Uterus (tissue), 4 donors: ENCODE data around the gene CCDC91. TPM values are rescaled to one million over a fixed set of nuclear protein-coding genes. Genes with fewer than 3 reads are reported as not detected.
"Not testable (repeated sequence)": the region's sequence is repeated elsewhere in the genome, so short reads cannot be mapped to it uniquely, and the experiment has no call there.

Source experiments
- DNase-seq, 2 donors: peaks; one replicate each; pipeline ENCODE4 v3.0.0-alpha.2; 2019 to 2020
- H3K27ac ChIP-seq, 2 donors: fragments of 200-600 bp; sonication (generic); 1 replicate in 1 of 2; 2 replicates in 1 of 2; pipeline ENCODE4 v1.5.1; 2016 to 2018
- H3K27me3 ChIP-seq, 2 donors: fragments of 200-600 bp; sonication (generic); one replicate each; pipeline ENCODE4 v1.5.1; 2018 to 2019; ENCODE audit warnings: control low read depth in 1 of 2
- H3K36me3 ChIP-seq, 2 donors: fragments of 200-600 bp; sonication (generic); one replicate each; pipeline ENCODE4 v1.5.1; 2019; ENCODE audit warnings: control low read depth in 1 of 2
- H3K4me1 ChIP-seq, 2 donors: fragments of 200-600 bp; sonication (generic); one replicate each; pipeline ENCODE4 v1.5.1; 2018 to 2019; ENCODE audit warnings: control low read depth in 1 of 2
- H3K4me3 ChIP-seq, 2 donors: fragments of 200-600 bp; sonication (generic); 1 replicate in 1 of 2; 2 replicates in 1 of 2; pipeline ENCODE4 v1.5.1; 2018 to 2019; ENCODE audit warnings: mild to moderate bottlenecking in 1 of 2
- H3K9me3 ChIP-seq, 2 donors: fragments of 200-600 bp; sonication (generic); one replicate each; pipeline ENCODE4 v1.5.1; 2019; ENCODE audit warnings: control low read depth in 1 of 2
- CTCF ChIP-seq, 4 experiments: fragments of 200-600 bp in 2 of 4; fragments of 450-650 bp in 2 of 4; sonication (generic) in 2 of 4; IDR thresholded peaks; one replicate each; pipeline ENCODE4 v1.5.1; 2016 to 2019; ENCODE audit warnings: antibody characterized with exemption in 4 of 4, mild to moderate bottlenecking in 2 of 4, moderate library complexity in 1 of 4
- POLR2A ChIP-seq, 2 donors: fragments of 450-650 bp; IDR thresholded peaks; one replicate each; pipeline ENCODE4 v1.6.1; 2016; ENCODE audit warnings: antibody characterized with exemption in 2 of 2, mild to moderate bottlenecking in 1 of 2, moderate library complexity in 1 of 2
- intact Hi-C: fragments of 100-400 bp; cut with DNase I; formaldehyde crosslinking; loops from one replicate; pipeline ENCODE4 v1.15.1; 2023; ENCODE audit warnings: low total_unique reads
- total RNA-seq, 4 donors: library from RNA; depleted of rRNA in 3 of 4; stranded (reverse); fragments of >200 nt in 3 of 4; gene quantifications; one replicate each; pipeline versions ENCODE4 v1.1.0 to v1.2.4, GENCODE V29; 2014 to 2023
- donor health status: DM: yes; HTN: yes; CAD: no.

The CCDC91 gene
- total RNA-seq, 4 donors from 2014 or later, result 24.7 to 49.7 (median 41.0) TPM

DNA sequence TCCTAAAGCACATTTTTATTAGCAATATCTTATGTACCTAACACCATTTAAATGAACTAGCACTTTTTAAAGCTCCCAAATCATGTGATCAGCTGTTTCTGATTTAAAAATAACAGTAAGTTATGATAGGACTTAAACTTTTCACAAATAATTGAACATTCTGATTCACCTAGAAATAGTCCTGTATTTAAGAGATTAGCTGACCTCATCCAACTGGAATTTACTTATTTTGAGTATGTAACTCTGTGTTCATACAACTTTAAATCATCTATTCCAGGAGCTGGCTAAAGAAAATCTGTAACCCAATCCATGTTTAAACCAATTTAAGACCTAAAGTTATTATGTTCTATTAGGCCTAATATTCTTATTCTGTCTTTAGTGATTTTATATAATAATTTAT is 184.3 kb downstream of the CCDC91 start:
- Histone ChIP-seq H3K9me3 (peaks cover 0 to 13% of the 10 kb centered on the region in 2 donors), H3K4me3 (no peak overlapping the region), H3K4me1 (no peaks in the 10 kb centered on the region), H3K27me3 (no peaks in the 10 kb centered on the region), H3K27ac (no peak overlapping the region), H3K36me3 (no peaks in the 10 kb centered on the region)
- no peak for DNase-seq
- intact Hi-C loops, result no loop called here
- no peak for TF ChIP-seq POLR2A (IDR thresholded peaks at IDR 0.05)
- TF ChIP-seq CTCF (IDR thresholded peaks at IDR 0.05), result no peak

- TF ChIP-seq POLR2A (IDR thresholded peaks at IDR 0.05) (no peak), CTCF (IDR thresholded peaks at IDR 0.05) (no peak)
- Histone ChIP-seq H3K9me3 (no peaks in the 10 kb centered on the region), H3K27ac (no peak overlapping the region), H3K27me3 (no peaks in the 10 kb centered on the region), H3K4me1 (no peaks in the 10 kb centered on the region), H3K4me3 (no peak overlapping the region), H3K36me3 (no peaks in the 10 kb centered on the region)
- intact Hi-C loops, result no loop called here
- DNase-seq, result no peak
Observed at GRCh38 chr12:28378736-28379135, 188.5 kb downstream of the CCDC91 start.

GRCh38 chr12:28379779-28380178 is 189.5 kb downstream of the CCDC91 start:
- H3K4me1 ChIP-seq, H3K27ac ChIP-seq, H3K4me3 ChIP-seq, intact Hi-C loops, H3K9me3 ChIP-seq, DNase-seq, H3K27me3 ChIP-seq, H3K36me3 ChIP-seq: not testable (repeated sequence)

DNA sequence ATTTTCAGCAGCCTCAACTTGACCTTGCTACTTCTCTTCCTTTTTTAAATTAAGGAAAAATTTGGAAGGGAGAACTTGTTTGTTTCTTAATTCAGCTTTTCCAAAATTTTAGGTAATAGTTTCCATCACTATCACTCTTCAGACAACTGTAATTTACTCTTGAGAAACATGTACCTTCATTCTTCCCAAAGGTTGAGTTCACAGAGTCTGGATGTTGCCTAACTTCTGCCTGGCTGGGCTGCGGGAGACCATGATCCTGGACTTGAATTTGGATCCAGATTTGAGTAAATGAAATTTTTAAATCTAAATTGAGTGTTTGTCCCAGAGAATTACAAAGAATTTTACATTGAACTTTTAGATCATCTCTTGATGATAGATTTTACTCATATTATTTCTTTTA is 193.1 kb downstream of the CCDC91 start:
- intact Hi-C loops, result no loop called here
- Histone ChIP-seq H3K4me3 (no peak overlapping the region), H3K9me3 (no peaks in the 10 kb centered on the region), H3K27me3 (no peaks in the 10 kb centered on the region), H3K4me1 (no peaks in the 10 kb centered on the region), H3K36me3 (no peaks in the 10 kb centered on the region), H3K27ac (no peak overlapping the region)
- no peak for TF ChIP-seq CTCF (IDR thresholded peaks at IDR 0.05)
- no peak for TF ChIP-seq POLR2A (IDR thresholded peaks at IDR 0.05)
- DNase-seq, result no peak

DNA sequence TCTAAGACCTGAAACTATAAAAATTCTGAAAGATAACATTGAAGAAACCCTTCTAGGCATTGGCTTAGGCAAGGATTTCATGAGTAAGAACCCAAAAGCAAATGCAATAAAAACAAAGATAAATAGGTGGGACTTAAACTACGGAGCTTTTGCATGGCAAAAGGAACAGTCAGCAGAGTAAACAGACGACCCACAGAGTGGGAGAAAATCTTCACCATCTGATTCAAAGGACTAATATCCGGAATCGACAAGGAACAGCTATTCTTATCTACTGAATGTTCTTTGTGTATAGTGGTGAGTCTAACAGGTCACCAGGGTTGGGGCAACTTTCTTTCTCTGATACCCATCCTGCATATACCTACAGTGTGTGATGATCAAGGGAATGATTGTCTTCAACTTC is 198.6 kb downstream of the CCDC91 start:
- H3K36me3 ChIP-seq, result no peaks in the 10 kb centered on the region
- no peak overlapping the region for H3K27ac ChIP-seq
- no peaks in the 10 kb centered on the region for H3K9me3 ChIP-seq
- H3K27me3 ChIP-seq, result no peaks in the 10 kb centered on the region
- no peak overlapping the region for H3K4me3 ChIP-seq
- intact Hi-C loops, result no loop called here
- no peaks in the 10 kb centered on the region for H3K4me1 ChIP-seq
- no peak for DNase-seq
- TF ChIP-seq CTCF (IDR thresholded peaks at IDR 0.05), result no peak
- TF ChIP-seq POLR2A (IDR thresholded peaks at IDR 0.05), result no peak

DNA sequence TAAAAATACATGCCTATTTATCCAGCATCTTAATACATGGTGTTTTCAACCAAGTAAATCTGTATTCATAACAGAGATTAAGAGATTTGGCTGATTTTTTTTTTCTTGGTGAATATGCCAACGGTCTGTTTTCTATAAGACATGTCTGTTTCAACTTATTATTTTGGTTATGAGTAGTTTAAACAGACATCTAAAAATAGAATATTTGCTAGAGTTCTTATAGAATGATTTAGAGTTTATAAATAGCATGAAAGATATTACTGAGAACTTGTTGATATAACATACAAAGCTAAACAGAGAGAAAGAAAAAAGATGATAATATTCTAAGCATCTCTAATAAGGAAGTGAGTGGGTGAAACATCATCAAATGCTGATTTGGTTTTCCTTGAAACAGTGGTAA is 199.9 kb downstream of the CCDC91 start:
- Histone ChIP-seq H3K27ac (peak overlapping the region in 1 of 2 donors; percentile 14), H3K4me1 (no peaks in the 10 kb centered on the region), H3K27me3 (no peaks in the 10 kb centered on the region), H3K9me3 (no peaks in the 10 kb centered on the region), H3K4me3 (no peak overlapping the region), H3K36me3 (no peaks in the 10 kb centered on the region)
- TF ChIP-seq CTCF (IDR thresholded peaks at IDR 0.05), result no peak
- no peak for TF ChIP-seq POLR2A (IDR thresholded peaks at IDR 0.05)
- DNase-seq, result no peak
- intact Hi-C loops, result no loop called here
